ENCODE results near the gene HMGB4.

Gene HMGB4

DNA sequence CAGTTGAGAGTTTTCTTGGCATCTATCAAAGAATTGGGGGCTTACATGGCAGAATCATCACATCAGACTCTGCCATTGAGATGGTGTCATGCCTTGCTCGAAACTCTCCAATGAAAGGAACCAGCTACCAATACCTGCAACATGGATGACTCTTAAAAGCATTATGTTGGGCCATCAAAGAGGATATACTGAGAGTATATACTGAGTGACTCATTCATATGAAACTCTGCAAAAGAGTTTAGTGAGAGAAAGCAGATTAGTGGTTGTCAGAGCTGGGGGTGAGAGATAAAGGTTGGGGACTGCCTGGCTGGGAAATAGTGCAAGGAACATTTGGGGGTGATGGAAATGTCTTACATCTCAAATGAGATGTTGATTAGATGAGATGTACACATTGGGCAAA, 14.7 kb upstream of the HMGB4 start:
- no peak for DNase-seq

DNA sequence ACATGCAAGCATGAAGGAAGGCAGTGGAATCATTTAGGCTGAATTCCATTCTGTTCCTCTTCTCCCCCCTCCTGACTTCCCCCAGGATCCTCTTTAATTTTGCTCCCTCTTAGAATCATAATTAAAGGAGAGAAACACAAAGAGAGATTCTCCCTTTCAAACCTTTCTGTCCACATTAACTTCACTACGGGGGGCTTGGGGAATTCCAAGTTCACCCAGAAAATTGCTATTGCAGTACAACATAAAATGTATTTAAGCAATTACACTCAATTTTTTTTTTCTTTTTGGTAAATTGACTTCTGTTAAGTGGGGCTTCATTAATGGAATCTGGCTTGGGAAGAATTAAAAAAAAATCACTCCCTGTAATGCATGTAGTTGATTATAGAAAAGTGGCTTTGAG, 13.4 kb upstream of the HMGB4 start:
- DNase-seq, result no peak

DNA sequence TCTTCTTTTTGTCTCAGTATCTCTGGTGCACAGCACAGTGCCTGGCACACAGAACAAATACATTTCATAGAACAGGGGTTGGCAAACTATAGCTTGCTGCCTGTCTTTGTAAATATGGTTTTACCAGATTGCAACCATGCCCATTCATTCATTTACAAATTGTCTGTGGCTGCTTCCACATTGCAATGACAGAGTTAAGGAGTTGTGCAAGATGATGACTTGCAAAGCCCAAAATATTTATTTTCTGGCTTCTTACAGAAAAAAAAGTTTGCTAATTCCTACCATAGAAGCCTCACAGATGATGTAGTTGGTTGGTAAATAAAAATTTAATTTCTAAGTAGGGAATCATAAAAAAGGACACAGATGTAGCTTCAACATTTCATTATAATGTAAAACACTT, 11.2 kb upstream of the HMGB4 start:
- DNase-seq, result no peak

DNA sequence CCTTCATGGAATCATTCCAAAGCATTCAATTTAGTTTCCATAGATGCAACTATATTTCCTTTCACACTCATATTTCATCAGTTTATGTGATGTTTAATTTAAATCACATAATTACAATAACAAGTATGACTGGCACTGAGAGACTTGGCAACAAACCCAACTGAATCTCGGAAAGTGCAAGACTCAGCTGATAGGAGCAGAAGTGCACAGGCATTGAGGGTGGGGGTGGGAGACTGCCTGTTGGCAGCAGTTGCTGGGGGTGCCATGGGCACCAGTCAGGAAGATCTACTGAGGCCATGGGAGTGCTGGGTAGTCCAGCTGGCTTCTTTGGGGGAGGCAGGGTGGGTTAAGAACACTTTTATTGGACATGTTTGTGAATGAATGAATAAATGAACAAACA, 10.4 kb upstream of the HMGB4 start:
- DNase-seq, result no peak

DNA sequence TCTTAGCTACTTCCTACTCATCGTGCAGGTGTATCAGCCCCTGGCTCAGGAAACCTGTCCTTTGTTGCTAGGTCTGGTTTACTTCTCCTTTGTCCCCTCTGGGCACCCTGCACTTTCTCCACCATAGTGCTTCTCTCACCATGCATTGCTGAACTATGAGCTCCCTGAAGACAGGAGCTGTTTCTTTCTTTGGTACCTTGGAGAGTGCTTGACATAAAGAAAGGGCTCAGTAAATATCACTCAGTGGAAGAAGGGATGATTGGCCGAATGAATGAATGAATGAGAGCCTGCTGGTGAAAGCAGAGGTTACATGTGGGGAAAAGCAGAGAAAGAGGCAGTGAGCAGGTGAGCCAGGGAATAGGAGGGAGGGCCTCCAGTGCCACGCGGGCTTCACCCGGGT, 9.8 kb upstream of the HMGB4 start:
- no peak for DNase-seq

DNA sequence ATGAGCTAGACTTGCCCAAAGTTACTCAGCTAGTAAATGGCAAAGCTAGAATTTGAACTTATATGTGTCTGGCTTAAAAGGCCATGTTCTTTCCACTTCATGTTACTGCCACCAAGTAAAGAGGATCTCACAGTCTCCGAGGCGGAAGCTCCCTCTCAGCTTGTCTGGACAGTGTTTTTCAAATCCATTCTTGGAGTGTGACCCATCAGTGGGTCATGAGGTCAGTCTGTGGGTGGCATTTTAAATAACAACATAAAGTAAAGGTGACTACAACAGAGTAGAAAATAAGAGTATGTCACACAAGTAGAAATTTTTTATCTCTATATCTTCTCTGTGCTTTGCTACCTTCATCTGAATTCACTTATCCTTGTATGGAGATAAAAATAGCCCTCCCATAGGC, 3.2 kb upstream of the HMGB4 start:
- no peak for DNase-seq

DNA sequence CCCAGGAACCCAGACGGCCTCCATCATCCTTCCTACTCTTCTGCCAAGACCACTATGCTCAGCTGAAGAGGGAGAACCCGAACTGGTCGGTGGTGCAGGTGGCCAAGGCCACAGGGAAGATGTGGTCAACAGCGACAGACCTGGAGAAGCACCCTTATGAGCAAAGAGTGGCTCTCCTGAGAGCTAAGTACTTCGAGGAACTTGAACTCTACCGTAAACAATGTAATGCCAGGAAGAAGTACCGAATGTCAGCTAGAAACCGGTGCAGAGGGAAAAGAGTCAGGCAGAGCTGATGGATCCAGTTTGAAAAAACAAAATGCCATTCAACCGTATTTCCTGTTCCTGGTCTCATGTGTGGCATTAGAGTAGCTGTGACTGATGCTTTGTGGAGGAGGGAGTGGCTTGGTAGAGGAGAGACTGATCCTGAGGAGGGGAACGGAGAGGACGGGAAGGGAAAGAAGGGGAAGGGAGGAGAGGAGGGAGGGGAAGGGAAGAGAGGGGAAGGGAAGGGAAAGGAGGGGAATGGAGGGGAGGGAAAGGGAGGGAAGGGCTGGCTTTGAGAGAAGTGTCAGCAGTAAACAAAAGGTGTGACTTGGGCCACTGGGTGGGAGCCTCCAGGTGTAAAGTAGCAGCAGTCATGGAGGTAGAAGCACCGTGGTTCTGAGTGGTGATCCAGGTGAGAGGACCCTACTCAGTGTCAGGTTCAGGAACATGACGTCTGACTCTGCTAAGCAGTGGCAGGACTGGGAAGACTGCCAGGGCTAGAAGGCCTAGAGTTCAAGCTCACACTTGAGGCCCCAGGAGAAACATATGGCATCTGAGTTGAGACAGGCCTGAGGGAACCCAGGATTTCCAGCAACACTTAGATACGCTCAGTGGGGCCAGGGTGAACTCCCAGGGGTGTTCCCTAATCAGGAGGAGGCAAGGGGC, 846 bp downstream of the HMGB4 start:
- no peak for DNase-seq

DNA sequence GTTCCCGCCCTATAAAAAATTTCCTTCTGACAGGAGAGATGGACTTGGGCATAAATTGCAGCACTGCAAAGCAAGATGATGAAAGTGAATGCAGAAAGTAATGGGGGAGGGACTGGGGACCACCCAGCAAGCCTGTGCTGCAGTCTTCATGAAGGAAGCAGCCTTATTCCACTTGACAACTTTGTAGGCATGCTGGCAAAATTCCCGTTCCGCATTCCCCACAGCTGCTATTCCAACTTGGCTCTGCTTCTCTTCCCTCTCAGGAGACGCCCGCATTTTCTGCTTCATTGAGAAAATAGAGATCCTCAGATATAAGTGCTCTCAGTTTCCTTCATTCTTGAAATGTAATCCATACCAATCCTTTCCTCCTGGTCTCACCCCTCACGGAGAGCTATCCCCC, 2.4 kb downstream of the HMGB4 start:
- DNase-seq, result no peak

DNA sequence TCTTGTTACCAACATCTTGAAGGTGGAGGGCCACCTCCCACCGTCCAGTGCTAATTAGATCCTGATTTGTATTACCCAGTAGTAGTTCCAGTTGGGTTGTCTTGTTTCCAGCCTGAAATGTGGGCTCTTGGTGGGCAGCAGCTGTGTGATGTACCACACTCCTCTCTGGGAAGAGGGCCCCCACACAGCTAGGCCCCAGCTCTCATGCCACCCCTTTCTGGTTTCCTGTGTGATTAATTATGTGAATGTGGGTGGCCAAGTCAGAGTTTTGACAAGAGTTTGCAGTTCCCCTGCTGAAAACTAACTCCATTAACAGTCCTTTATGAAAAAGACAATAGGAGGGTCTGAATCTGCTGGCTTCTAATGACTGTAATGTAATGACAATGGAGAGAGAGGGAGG, 3.8 kb downstream of the HMGB4 start:
- DNase-seq, result no peak

DNA sequence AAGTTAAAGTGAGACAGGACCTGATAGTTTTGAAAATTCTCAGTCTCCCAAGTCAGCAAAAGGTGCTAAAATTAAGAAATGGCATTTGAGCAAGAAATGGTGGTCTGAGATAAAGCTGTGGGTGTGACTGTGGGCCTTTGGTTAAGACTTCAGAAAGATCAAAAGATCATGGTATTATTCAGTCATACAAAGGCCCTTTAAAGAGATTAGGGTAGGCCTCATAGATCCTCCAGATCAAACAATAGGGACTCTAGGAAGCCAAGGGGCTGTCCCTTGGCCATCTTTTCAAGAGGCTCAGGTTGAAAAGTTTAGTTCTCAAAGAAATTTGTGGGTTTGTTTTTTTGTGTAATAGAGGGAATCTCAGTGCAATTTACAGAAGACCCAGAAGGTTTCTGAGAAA, 8.4 kb downstream of the HMGB4 start:
- no peak for DNase-seq

DNA sequence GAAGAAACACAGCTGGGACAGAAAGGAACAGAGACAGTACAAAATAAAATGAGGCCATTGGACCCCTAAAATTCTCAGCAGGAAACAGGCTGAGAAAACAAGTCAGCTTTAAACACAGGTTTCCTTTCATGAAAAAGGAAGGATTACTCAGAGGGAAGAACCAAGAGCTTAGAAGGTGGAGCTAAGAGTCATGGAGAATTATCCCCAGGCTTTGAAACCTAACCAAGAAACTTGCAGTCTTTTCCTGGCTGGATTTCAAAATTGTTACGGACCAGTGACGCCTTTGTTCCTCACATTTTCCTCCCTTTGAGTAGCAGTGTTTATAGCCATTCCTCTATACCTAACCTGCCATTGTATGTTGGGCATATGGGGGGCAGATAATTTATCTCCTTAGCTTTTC, 8.8 kb downstream of the HMGB4 start:
- no peak for DNase-seq

DNA sequence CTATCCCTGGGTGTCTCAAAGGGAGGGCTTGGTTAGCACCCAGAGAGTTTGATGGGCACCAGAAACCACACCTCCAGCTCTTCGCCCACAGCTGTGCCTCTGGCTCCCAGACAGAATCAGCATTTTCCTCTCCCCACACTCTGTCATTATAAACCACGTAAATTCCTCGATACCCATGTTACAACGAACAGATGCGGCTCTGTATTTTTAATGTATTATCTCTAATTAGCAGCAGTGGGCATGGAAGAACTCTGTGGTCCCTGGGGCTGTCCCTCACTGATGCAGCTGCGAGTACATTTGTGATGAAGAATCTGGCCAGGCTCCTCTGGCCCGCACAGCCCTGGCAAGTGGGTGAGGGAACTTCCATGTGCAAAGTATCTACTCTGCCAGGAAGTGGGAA, 10.8 kb downstream of the HMGB4 start:
- no peak for DNase-seq

DNA sequence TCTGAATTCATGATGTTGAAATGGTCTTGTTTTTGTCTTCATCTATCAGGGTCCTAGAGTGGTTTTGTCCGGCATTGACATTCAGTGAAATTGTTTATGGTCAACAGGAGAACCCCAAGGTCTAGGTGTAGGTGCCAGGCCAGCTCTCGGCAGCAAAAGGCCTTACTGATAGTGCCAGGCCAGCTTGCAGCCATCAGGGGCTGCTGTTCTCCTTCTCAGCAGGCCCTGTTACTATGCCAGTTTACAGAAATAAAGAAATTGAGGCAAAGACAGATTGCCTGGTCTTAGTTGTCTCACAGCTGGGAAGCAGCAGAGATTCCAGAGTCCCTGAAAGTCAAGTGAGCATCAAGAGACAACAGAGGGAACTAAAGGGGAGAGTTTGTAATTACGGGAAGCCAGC, 12.0 kb downstream of the HMGB4 start:
- DNase-seq, result no peak

DNA sequence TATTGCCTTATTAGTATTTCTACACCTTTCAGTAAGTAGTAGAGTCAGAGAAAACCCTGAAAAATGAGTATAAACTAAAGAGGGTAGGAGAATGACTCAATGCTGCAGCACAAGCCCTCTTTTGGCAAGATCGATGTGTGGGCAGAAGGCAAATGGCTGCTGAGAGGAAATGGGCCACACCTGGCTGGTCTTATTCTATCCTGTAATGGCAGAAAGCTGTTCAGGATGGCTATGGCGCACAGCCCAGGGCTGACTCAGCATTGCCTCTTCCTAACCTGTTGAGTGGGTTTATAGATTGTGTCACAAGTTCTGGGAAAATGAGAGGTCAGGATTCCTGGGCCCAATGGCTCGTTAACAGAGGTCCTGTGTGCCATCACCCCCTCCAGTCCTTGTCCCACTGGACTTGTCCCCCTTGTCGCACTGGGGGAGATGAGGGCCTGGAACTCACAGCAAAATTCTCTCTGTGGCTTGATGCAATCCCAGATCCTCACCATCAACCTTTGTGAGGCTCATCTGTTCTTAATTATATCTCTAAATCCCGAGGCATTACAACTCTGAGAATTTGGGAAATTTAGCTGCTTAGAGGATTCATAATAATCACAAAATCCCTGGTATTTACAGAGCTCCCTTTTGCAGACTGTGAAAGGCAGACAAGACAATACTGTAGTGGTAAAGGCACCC, 13.2 kb downstream of the HMGB4 start:
- DNase-seq, result no peak

DNA sequence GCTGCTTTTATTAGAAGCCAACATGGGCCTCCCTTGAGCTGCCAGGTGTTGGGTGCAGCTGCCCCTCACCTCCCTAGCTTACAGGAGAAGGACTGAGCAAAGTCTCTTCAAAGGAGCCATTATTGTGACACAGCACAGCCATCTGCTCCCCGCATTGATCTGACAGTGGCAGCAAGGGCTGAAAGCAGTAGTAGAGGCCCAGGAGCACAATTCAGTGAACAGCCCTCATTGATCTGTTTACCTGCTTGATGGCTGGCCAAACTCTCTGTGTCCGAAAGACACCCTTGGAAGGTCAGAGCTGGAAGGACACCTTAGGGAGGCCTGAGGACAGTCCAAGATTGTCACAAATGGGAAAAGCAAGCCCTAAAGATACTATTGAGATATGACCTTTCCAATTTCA, 14.5 kb downstream of the HMGB4 start:
- DNase-seq, result no peak

DNA sequence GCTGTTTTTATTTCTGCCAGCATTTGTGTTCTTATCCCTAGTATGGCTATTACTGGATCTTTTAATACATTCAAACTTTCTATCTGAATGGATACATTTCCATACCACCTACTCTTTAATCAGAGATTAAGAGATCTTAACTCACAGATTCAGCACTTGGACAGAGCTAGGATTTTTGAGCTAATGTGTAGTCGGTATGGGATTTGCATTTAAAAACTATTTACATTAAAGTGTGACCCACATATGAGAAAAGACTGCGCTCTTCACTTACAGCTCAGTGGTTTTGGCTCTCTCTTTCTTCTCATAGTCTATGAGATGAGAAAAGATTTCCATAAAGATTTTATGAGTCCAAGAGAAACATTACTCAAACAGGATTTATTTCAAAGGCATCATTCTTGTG, 16.4 kb downstream of the HMGB4 start:
- DNase-seq, result no peak

DNA sequence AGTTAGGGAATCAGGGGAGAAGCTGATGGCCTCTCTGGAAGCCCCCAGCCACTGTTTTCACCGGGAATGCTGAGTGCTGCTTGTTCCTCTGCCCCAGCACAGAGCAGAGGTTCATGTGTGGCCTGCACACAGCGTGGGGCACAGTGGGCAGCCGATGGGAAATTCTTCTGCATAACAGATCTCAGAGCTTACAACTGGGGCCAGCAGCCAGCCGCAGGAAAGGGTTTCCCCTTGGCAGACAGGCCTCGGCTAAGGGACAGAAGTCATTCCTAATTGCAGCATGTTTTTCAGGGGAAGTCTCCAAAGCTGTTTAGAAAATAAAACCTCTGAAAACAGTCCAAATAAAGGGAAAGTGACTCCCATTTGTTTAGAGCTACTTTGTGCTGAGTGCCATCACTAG, 22.6 kb downstream of the HMGB4 start:
- DNase-seq, result no peak

DNA sequence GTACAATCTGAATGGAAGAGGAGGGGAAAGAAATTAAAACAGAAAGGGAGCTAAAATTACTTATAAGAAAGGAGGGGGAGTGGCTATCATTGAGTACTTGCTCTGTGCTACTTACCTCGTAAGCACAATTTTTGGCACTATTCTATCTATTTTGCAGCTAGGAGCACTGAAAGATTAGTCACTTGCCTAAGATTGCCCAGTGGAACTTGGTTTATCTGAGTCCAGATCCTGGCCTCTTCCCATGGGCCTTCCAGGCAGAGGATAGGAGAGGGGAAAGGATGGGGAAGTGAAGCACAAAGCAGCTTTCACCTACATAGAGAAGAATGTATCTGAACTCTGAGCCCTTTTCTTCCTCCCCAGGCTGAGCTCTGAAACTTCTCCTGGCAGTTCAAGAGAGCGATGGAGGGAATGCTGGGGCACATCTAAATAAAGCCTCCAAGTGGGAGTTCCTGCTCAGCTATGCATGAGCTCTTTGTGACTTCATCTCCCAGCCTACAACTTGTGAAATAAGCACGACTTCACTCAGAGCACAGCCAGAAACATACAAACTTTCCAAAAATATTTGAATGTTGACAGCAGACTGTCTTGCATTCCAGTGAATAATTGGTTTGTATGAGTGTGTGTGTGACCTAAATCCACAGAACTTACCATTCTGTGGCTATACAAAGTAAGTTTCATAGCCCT, 29.4 kb downstream of the HMGB4 start:
- no peak for DNase-seq

DNA sequence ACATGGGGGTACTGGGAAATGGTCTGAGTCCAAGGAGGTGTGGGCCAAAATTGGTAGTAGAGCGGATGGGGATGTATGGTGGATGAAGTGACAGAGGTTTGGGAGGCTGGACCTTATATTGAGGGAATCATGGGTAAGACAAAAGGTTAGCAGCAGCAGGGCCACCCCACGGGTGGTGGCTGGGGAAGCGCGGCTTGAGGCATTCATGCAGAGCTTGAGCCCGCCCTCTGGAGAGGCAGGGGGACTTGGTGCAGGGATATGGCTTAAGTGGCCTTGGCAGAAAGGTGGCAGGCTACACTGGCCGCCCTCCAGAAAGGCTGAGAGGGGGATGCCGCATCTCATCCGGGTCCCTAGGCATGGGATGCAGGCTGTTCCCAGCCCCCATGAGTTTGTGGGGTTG, 31.5 kb downstream of the HMGB4 start:
- no peak for DNase-seq

DNA sequence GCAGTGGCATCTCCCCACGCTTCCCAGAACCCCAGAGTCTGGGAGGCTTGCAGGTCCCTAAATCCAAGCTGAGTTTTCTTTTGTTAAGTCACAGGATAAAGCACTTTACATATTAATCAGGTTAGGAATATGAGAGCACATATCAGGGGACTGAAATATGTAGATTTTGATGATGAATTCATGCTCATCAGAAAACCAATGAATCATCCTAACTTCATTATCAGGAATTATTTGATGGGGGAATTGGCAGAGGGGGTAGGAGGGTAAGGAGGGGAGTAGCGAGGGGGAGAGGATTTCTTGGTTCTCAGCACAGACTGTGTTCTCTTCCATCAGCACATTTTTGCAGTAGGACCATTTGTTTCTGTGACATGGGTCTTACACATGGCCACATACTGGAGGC, 32.1 kb downstream of the HMGB4 start:
- DNase-seq, result no peak

DNA sequence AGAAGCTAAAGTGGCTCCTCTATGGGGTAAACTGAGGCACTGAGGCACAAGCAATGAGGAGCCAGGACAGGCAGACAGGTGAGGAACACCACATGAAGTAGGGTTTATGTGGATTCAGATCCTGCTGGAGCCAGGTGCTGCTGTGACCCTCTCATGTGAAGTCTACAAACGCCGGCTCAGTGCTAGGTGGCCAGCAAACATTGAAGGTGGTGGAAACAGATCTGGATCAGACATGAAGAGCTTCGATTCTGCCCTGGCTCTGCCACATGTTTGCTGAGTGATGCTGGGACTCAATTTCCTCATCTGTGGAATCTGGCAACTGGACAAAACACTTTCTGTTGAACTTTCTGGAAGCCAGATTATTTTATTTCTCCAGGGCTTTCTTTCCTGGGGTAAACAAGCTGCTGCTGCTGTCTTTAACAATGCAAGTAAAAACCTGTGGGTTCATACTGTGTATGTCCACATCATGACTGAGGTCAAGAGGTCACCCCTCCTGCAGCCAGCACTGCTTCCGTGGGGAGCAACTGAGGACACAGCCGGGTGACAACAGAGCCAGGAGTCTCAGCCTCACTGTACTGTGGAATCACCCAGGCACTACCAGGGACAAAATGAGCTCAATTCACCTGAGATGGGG, 33.3 kb downstream of the HMGB4 start:
- no peak for DNase-seq

DNA sequence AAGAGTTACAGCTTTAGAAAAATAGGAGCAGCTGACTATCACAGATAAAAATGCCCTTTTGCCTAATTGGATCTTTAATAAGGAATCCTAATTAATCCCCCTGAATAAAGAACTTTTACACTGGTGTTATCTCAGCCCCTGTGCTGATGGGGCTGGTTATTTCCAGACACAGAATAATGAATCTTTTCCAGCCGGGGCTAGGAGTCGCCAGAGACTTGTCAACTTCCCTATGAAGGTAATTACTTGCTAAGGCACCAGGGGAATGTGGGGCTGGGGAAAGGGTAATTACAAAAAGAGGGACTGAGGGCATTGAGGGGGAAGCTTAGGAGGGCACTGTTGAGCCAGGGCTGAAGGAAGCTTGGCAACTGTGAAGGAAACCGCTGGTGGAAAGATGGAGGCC, 34.5 kb downstream of the HMGB4 start:
- DNase-seq, result no peak

DNA sequence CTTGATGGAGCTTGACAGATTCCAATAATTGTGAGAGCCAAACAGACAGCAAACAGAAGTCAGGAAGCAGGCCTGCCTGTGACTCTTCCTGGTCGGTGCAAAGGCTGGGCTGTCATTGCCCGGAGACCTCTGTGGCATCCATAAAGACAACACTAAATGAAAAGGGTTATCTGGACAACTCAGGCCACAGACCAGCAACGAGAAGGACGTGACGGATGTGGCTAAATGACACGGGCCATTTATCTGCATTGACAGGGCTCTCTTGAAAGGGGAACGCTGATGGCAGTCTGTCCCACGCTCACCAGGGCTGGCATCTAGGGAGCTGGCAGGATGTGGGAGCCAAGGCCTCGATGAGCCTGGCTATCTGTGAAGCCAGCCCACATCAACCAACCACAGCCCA, 35.0 kb downstream of the HMGB4 start:
- DNase-seq, result no peak

DNA sequence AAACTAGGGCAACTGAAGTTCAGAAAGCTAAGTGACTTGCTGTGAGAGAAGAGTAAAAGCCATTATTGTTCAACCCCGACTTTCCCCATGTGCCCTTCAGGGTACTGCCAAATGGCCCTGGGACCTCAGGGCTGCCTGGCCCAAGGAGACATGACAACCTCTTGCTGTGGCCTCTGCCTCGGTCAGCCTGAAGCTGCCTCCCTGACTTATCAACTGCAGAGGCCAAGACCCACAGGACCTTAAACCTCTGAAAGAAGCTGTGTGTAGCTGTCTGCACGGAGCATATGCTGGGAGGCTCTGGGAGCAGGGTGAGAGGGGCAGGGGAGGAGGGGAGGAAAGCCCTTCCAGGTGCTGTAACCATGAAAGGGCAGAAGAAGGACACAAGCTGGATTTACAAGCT, 35.9 kb downstream of the HMGB4 start:
- no peak for DNase-seq
